Medulla oblongata (tissue), 1 donor: ENCODE measurements around the gene PCNX4.
A peak's percentile ranks its signal among the peaks of the same experiment; 100 is the strongest.
"Not testable (repeated sequence)": the region's sequence is repeated elsewhere in the genome, so short reads cannot be mapped to it uniquely, and the experiment has no call there.

Experiments
- DNase-seq: peaks from one replicate; pipeline ENCODE4 v3.0.0-alpha.2; 2015; ENCODE audit errors: extremely low spot score

PCNX4 gene

DNA sequence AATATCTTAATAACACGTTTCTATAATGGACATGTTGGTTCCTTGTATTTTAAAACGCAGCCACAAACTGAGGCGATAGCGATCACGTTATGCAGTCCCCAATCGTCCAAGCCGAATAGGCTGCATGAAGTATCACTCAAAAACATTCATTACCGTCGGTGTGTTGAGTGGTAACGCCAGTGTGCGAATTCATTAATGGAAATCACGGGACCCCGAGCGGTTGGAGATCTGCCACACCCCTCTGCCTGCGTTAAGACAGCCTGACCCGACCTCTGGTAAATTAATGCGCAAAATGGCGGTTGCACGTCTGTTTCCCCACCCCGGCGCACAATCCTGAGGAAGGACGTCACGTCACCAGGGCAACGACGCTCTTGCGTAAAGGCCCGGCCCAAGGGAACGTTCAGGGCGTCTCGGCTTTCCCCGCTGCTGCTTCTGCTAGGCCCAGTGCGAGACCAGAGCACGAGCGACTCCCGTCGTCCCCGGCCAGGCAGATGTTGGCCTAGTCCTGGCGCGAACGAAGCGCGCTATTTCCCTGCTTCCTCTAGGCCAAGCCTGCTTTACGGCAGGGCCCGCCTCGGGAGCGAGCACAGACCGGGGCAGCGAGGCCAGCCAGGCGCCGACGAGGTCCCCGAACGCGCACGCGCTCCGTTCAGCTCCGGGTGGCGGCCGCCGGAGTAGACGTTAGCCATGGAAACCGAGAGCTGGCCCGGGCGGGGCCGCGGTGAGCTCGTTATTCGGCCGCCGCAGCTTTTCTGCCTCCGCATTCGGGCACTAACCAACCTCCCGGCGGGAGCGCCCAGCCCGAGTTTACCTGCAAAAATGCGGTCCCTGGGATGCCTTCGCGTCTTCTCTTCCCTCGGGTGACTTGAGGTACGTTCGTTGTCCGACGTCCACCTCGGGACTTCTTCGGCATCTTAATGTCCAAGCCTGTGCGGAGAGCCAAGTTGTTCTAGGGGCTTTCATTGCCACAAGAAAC lies at the start of gene PCNX4:
PCNX4 (plus strand) TSS at position 374 of the 976 bp plus-strand sequence. CDS start 15,716 bp downstream, outside the sequence.
- peak; percentile 99 for DNase-seq

DNA sequence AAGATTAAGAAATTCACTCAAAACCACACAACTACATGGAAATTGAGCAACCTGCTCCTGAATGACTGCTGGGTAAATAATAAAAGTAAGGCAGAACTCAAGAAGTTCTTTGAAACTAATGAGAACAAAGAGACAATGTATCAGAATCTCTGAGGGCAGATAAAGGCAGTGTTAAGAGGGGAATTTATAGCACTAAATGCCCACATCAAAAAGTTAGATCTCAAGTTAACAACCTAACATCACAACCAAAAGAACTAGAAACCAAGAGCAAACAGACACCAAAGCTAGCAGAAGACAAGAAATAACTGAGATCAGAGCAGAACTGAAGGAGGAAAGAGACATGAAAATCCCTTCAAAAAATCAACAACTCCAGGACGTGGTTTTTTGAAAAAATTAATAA lies 43.7 kb upstream of the PCNX4 start:
- not testable (repeated sequence) for DNase-seq

DNA sequence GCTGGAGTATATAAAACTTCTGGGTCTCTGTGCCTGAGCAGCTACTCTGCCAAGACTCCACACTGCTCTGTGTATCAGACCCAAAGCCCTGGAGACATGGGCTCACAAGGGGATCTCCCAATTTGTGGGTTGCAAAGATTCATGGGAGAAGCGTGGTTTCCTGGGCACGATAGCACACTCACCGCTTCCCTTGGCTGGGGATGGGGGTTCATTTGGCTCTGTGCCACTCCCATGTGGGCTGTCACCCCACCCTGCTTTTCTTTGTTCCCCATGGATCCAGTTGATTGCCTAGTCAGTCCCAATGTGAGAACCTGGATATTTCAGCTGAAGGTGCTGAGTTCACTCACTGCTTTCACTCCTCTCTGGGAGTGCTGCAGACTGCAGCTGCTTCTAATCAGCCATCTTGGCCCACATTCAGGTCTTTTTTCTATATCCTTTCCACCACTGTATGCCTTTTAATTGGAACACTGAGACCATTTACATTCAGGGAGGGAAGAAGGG lies 40.0 kb upstream of the PCNX4 start:
- no peak for DNase-seq

DNA sequence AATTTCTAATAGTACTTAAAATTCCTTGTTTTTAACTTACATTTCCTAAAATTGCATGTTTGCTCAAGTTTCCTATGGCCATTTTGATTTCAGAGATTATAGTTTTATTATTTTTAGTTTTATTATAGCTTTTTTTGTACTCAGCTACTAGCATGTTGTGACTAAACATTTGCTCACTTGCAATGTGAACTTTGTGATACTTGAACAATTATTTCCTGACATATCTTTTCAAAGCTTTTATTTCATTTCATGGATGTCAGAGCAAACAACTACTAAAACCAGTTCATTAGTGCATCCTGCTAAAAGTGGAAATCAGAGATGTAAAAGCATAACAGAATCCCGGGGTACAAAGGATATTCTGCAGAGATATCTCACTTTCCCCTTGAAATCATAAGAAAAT lies 33.6 kb upstream of the PCNX4 start:
- DNase-seq, result no peak

DNA sequence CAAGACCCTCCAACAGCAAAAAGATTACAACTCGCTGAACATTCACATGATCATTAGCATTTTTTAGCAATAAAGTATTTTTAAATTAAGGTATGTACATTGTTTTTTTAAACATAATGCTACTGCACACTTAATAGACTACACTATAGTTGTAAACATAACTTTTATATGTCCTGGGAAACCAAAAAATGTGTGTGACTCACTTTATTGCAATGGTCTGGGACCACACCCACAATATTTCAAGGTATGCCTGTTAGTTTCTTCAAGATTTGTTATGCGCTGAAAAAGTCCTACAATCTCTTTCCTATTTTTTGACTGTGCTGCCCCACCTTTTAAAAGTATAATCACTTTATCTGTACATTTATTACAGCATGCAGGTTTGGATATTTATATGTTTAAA lies 30.4 kb upstream of the PCNX4 start:
- no peak for DNase-seq

DNA sequence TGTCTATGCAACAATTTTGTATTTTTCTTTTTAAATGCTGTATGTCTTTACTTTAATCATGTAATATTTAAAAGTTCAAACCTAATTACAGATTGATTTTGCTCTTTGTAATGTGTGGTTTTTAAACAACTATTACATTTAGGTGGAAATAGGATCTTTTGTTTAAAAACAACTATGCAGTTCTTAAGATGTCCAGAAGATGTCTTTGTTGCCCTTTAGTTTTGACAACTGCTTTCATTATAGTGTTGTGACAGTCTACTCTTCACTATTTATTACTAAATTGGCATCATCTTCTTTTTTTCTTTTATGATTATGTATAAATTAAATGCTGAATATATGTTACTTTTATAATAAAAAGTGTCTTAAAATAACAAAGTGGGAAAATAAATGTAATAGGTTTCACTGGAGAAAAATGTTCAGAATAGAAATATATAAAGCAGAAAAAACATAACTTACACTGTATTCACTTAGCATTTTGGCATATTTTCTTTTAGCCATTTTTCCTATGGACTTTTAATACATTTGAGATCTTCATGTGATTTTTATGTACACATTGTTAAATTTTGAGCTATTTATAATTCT lies 27.1 kb upstream of the PCNX4 start:
- DNase-seq, result peak; percentile 67

DNA sequence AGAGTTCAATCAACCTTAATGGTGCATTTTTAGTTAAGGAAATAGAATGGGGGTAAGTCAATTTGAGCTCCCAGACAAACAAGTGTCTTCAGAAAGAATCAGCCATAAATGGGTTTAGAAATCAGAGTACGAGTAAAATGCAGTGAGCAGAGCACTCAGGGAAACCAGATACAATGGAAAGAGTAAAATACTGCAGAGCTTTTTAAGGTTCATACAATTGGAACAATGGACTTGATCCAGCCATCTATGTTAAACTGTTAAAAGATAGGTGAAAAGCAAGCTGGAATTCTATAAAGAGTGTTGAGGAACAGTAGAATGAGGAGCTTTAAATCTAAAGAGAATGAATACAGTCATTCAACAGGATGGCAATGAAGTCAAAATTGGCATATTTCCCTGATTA lies 23.8 kb upstream of the PCNX4 start:
- DNase-seq, result no peak

DNA sequence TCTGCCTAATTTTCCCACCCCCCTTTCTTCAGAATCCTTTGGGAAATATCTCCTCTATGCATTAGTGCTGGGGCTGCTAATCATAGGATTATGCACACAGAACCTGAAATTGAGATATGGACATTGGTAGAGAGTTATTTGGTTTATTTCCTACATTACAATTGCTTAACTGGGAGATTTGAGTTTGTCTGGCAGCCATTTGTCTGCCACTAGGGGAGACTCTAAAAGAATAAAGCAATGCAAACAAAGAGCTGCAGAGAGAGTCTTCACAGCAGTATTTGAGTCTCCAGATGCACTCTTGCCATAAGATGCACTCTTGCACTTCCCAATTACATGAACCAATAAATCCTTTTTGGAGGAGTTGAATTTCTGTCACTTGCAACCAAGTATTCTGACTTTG lies 12.0 kb upstream of the PCNX4 start:
- no peak for DNase-seq

DNA sequence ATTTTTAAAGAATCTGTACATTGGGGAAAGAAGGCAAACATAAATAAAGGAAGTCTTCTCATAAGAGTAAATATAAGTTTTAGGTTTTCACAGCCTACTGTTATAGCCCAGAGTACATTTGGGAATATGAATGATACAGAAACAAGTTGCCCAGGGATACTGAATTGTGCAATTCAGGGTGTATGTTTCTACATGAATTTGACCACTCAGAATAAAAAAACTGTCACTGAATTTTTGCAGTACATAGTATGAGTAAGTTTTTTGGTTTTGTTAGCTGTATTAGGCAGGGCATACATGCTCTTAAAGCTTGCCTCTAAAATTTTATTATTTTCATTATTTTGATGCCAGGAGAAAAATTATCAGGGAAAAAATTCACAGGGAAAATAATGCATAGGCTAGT lies 6.6 kb upstream of the PCNX4 start:
- DNase-seq, result no peak

DNA sequence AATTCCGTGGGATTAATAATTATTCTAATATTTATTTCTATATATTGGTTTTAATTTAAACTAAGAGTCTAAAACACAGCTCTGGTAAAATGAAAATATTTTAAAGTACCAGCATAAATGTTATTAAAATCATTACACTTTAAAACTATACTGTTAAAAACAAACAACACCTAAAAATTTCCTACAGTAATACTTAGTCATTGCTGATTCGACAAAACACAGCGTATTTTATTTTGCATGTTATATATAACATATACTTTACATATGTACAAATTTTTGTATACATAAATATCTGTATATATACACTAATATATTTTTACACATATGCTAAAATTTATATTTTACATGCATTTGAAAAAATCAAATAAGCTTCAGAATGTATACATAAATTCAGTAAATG lies 6.0 kb upstream of the PCNX4 start:
- DNase-seq, result no peak

DNA sequence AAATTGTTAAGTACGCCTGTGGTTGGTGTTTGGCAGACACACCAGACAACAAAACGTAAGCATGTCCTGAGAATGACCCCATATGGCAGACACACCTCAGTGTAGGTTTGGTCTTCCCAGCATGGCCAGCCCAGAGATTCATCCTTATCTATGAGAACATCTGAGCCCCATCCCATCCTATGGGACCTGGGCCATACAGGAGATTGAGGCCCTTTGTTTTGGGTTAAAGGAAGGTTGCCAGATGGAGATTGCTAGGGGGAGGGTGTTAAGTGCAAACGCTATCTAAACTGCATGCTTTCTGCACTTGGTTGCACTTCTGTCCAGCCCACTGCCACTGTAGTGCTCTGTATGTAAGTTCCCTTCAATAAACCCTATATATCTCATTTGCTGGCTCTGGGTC lies 4.1 kb upstream of the PCNX4 start:
- DNase-seq, result no peak

DNA sequence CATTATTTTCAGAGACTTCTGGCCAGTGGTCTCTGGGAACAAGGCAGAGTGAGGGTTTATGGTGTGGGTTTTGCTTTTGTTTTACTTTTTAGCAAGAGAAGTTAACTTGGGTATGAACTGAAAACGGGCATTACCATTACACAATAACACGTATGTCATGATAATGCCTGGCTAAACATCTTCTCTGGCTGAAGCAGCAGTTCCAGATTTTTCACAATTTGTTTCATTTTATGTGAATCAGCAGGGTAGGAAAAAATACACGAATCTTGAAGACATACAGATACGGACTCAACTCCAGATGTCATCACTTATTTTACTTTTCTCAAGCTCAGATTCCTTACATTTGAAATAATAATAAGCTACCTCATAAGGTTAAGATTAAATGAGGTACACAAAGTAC lies 2.5 kb upstream of the PCNX4 start:
- no peak for DNase-seq

DNA sequence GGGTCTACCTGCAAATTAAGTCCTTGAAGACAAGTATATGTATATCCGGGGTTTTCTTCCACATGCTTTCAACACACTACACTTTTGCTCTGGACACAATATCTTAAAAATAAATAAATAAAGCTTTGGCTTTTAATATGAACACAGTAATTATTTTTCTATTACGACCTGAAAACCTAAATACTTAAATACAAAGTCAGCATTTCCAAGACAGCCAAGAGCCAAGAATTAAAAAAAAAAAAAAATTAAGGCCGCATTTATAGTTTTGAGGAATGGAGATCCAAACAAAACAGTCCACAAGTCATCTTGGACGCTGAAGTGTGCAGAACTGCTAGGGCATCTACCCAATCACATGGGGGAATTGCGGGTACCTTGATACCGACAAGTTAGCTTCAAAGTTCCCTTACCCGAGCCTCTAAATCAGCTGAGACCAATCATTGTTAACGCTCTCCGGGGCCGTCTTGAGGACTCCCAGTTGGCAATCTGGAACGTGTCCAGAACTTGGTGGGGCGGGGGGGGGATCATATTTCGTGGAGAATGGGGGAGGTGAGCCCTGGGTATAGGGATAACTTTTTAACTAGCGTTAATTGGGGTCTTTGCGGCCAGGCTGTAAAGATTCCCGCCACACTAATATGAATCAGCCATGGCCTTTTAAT lies 731 bp upstream of the PCNX4 start:
- peak; percentile 74 for DNase-seq

DNA sequence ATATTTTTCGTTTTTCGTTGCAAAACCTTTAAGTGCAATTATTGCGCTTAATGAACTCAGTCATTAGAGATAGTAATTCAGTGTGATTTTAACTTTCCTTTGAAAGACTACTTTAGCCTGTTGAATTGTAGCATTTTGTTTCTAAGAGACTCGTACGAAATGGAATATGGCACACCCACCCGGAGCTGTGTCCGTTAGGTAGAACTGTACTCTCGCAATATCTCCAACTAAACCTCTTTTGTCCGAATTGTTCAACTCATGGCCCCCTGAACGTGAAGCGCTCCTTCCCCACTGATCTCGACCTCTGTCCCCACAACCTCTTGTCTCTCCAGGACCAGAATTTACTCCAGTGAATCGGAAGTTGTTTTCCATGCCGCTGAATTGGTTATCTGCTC lies 800 bp downstream of the PCNX4 start:
- DNase-seq, result peak; percentile 56

DNA sequence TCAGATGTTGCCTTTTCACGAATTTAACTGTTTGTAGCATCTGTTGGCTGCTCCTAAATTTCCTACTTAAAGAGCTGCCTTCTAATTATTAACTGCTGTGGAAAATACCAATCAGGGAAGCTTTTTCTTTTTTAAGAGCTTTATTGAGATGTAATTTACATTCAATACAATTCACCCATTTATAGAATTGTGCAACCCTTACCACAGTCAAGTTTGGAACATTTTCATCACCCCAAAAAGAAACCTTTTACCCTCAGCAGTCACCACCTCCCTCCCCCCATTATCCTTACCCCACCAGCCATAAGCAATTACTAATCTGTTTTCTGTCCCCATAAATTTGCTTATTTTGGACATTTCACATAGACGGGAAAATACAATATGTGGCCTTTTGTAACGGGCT lies 1.4 kb downstream of the PCNX4 start:
- no peak for DNase-seq

DNA sequence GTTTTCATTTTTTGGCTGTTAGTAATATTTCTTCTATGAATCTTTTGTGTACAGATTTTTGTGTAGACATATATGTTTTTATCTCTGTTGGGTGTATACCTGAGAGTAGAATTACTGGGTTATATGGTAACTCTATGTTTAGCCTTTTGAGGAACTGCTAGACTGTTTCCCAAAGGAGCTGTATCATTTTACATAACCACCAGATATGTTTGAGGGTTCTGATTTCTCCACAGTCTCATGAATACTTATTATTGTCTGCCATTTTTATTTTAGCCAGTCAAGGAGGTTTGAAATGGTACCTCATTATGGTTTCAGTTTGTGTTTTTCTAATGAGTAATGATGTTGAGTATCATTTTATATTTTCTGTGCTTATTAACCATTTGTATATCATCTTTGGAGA lies 1.9 kb downstream of the PCNX4 start:
- no peak for DNase-seq

DNA sequence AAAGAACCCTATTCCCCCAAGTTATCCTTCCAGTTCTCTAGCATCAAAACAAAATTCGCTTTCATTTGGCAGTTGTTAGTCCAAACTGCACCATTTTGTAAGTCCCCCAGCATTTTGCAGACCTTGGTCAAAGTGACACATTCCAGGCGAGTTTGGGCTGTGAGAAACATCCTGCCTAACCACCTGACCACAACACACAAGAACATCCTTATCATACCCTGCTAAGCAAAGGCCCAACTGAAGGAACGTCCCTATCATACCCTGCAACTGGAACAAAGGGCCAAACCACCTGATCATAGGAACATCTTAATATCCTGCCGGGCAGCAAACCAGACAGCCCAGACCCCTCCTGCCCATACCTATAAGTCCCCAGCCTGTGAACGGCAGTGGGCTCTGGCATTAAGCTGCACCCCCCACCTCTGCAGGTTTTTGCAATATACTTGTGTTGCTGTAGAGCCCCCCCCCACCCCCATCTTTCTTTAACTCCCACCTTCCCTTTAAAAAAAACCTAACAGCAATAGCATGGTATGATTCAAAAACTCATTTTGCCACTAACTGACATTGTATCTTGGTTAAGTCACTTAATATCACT lies 2.7 kb downstream of the PCNX4 start:
- DNase-seq, result no peak

DNA sequence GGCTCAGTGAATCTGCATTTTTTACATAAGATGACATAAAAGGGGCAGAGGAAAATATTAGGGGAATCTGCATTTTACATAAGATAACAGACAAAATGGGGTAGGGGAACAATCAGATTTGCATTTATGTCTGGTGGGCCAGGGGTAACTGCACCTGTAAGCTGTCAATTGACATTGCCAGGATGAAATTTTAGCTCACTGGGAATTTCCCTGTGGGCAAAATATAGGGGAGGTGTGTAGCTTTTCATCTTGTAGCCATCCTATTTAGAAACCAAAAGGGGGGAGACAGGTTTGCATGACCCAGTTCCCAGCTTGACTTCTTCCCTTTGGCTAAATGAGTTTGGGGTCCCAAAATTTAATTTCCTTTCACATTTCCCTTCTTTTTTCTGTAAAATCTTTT lies 3.5 kb downstream of the PCNX4 start:
- no peak for DNase-seq

DNA sequence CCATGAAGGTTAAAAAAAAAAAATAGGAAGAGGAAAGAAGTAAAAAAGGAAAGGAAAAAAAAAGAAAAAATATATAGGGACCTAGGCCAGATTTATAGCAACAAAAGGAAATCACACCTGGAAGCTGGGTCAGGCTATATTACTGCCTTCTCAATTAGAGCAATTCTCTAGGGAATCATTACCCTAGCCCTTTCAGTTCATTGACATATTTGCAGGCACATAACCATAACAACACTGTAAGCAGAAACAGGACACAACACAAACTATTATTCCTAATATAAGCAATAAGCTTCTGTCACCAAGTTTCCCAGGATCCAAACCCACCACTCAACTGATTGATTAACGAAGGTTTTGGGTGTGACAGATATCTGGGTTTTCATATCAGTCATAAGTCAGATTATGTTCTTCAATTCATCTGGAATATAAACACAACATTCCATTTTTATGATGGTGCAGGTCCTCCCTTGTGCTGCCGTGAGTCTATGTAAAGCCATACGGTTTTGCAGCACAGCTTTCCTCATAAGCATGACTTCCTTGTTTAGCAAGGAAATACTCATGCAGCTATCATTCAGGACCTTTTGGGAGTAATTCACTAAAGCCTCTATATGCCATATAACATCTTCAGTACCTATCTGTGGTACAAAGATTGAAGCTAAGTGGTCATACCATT lies 4.2 kb downstream of the PCNX4 start:
- no peak for DNase-seq

DNA sequence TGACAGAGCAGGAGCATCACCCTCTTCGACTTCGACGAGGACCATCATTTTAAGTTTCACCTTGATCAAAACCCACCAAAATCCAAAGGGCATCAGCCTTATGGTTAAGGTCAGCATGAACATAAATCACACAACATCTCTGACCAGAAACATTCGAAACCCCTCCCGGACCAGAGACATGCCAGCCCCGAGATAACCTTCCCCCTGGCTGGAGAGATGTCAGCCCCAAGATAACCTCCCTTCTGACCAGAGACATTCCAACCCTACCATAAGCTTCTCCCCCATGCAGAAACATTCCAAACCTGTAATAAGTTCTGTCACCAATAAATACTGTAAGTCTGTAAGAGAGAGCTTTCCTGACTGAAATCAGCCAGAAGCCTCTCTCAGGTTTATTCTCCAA lies 6.3 kb downstream of the PCNX4 start:
- no peak for DNase-seq

DNA sequence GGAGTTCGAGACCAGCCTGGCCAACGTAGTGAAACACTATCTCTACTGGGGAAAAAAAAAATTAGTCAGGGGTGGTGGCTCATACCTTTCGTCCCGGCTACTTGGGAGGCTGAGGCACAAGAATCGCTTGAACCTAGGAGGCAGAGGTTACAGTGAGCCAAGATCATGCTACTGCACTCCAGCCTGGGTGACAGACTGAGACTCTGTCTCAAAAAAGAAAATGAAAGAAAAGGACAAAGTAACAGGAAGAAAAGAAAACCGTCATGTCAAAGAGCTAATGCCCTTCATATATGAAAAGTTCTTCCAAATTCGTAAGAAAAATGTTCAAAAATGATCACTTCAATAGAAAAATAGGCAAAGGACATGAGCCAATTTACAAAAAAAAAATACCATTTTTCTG lies 8.1 kb downstream of the PCNX4 start:
- DNase-seq, result not testable (repeated sequence)

DNA sequence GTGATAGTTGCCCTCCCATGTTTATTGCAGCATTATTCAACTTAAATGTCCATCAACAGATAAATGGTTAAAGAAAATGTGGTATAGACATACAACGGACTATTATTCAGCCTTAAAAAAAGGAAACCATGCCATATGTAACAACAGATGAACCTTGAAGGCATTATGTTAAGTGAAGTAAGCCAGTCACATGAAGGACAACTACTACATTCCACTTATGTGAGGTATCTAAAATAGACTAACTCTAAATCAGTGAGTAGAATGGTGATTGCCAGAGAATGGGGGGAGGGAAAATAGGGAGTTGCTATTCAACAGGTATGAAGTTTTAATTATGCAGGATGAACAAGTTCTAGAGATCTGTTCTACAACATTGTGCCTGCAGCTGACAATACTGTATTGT lies 10.1 kb downstream of the PCNX4 start:
- no peak for DNase-seq
